Measurements from ENCODE around the gene SEMA7A.
"Not testable (repeated sequence)": the region's sequence is repeated elsewhere in the genome, so short reads cannot be mapped to it uniquely, and the experiment has no call there.

DNA sequence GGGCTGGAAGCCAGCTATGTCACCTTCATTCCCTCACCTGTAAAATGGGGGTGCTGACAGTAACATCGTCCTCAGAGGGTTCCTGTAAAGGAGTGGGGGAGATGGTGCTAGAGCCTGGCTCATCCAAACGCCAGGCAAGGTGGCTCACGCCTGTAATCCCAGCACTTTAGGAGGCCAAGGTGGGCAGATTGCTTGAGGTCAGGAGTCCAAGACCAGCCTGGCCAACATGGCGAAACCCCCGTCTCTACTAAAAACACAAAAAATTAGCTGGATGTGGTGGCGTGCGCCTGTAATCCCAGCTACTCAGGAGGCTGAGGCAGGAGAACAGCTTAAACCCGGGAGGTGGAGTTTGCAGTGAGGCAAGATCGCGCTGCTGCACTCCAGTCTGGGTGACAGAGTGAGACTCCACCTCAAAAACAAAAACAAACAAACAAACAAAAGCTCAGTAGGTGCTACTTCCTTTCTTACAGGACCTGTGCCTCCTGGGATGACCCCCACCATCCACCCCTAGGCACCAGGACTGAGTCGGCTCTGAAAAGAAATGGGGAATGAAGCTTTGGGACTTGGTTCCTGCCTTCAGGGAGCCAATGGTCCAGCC lies 43.6 kb downstream of the SEMA7A start:
- TF ChIP-seq, protein P1, sequence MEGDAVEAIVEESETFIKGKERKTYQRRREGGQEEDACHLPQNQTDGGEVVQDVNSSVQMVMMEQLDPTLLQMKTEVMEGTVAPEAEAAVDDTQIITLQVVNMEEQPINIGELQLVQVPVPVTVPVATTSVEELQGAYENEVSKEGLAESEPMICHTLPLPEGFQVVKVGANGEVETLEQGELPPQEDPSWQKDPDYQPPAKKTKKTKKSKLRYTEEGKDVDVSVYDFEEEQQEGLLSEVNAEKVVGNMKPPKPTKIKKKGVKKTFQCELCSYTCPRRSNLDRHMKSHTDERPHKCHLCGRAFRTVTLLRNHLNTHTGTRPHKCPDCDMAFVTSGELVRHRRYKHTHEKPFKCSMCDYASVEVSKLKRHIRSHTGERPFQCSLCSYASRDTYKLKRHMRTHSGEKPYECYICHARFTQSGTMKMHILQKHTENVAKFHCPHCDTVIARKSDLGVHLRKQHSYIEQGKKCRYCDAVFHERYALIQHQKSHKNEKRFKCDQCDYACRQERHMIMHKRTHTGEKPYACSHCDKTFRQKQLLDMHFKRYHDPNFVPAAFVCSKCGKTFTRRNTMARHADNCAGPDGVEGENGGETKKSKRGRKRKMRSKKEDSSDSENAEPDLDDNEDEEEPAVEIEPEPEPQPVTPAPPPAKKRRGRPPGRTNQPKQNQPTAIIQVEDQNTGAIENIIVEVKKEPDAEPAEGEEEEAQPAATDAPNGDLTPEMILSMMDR (IDR thresholded peaks at IDR 0.05; ENCODE audit: insufficient read depth, low read length, poor library complexity, severe bottlenecking): not testable (repeated sequence)
- TF ChIP-seq EZH2phosphoT487 (conservative IDR thresholded peaks at IDR 0.05; ENCODE audit: low read length): not testable (repeated sequence)
